ENCODE measurements around the gene UBL5.

UBL5 gene

DNA sequence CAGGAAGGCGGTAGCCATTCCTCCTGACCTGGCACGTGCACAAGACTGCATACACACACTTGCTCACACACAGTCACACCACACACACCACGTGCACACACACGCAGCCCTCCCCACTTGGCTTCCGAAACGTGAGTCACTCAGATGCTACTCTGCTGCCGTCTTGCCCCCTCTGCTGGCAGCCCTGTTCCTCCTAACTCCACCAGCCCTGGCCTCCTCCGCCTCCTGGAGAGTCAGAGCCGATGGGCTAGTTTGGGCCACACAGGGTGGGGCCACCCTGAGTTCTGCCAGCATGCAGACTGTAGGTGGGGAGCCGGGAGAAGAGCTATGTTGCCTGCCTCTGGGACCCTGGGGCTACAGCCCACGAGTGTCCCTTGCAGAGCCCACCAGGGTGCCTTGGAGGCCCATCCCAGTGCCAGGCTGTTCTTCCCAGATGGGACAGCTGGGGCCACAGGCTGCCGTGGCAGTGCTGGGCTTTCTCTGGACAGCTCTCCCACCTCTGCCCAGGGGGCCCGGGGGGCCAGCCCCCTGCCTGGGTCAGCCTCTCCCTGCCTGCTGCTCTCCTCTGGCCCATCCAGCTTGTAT lies 19.5 kb downstream of the UBL5 start:
- TF ChIP-seq, protein P1, sequence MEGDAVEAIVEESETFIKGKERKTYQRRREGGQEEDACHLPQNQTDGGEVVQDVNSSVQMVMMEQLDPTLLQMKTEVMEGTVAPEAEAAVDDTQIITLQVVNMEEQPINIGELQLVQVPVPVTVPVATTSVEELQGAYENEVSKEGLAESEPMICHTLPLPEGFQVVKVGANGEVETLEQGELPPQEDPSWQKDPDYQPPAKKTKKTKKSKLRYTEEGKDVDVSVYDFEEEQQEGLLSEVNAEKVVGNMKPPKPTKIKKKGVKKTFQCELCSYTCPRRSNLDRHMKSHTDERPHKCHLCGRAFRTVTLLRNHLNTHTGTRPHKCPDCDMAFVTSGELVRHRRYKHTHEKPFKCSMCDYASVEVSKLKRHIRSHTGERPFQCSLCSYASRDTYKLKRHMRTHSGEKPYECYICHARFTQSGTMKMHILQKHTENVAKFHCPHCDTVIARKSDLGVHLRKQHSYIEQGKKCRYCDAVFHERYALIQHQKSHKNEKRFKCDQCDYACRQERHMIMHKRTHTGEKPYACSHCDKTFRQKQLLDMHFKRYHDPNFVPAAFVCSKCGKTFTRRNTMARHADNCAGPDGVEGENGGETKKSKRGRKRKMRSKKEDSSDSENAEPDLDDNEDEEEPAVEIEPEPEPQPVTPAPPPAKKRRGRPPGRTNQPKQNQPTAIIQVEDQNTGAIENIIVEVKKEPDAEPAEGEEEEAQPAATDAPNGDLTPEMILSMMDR (conservative IDR thresholded peaks at IDR 0.05; ENCODE audit: low read depth, low read length), result peak; percentile 92

DNA sequence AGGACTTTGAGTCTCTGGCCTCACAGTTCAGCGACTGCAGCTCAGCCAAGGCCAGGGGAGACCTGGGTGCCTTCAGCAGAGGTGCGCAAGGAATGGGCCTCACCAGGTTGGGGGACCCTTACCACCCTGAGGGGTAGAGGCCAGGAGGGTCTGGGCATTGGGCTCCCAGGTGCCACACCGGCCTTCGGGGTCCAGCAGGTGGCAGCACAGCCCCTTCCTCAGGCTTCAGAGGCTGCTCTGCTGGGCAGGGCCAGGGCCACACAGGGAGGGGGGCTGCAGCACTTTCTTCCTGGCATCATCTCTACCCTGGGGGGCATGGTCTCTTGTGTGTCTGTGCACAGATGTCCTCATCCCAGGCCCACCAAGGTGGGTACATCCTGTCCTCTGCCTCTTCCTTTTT lies 20.3 kb downstream of the UBL5 start:
- no peak for DNase-seq (ENCODE audit: low read depth)
- no peak overlapping the region for H3K4me3 ChIP-seq (ENCODE audit: low read depth, low read length)
- TF ChIP-seq, protein P1 (conservative IDR thresholded peaks at IDR 0.05; ENCODE audit: low read depth, low read length), result peak; percentile 54

More for the DNA sequence above, 19.5 kb downstream of the UBL5 start:
- H3K4me3 ChIP-seq (ENCODE audit: low read depth, low read length), result no peak overlapping the region
- DNase-seq (ENCODE audit: low read depth), result peak; percentile 95

DNA sequence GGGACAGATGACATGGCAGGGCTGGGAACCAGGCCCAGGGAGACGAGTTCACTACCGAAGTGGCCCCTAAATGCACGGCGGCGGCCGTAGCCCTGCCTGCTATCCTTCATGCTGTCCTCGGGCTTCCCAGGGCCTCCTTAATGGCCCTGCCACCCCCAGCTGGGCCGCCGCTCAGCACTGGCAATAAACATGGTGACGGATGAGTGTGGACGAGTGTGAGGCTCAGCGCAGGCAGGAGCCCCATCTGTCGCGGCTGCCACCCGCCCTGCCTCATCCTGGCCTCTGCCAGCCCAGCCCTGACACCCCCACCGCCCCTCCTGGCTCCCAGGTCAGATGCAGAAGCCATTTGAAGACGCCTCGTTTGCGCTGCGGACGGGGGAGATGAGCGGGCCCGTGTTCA lies 21.0 kb downstream of the UBL5 start:
- no peak overlapping the region for H3K4me3 ChIP-seq (ENCODE audit: low read depth, low read length)
- TF ChIP-seq, protein P1 (conservative IDR thresholded peaks at IDR 0.05; ENCODE audit: low read depth, low read length), result no peak
- no peak for DNase-seq (ENCODE audit: low read depth)

DNA sequence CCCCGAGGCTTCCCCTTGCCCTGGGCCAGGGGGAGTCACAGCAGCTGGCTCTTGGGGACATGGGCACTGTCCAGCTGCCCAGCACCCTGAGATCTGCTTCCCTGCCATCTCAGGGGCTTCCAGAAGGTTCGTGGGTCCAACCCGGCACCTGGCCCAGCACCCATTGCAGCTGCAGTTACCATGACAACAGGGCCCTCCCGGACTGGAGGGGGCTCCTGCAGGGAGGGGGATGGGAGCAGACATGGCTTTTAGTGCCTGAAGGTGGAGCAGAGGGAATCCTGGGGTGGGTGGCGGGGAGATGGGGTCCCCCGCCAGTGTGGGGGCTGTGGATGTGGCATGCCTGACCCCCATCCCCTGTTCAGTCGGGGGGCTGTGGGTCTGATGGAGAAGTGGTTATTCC lies 22.1 kb downstream of the UBL5 start:
- no peak overlapping the region for H3K4me3 ChIP-seq (ENCODE audit: low read depth, low read length)
- TF ChIP-seq, protein P1 (conservative IDR thresholded peaks at IDR 0.05; ENCODE audit: low read depth, low read length), result no peak
- DNase-seq (ENCODE audit: low read depth), result no peak

DNA sequence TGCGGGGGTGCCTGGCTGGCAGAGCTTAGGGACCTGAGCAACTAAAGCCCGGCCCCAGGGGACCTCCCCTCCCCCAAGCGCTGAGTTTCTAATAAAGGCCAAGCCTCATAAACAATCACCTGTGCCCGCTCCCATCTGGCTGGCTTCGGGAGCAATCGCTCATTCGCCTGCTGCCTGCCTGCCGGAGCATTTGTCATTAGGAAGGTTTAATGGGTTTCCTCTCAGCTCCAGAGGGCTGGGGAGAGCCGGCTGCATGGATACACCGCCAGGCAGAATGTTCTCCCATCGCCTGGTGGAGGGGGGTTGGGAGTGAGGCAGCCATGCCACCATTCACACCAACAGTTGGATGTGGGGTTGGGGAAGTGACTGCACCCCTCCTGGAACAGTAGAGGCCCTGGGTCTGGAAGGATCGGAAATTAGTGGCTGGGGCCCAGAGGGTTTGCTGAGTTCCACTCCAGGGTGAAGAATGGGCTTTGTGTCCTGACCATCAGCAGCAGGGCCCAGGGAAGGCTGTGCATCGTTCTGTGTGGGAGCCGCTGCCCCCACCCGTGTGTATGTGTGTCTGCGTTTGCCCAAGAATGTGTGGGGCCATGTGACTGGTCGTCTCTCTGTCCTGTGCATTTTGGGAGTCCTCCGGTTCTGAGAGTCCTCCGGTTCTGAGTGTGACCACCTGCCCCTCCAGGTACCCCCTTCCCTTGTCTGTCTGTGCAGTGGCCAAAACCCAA lies 22.7 kb downstream of the UBL5 start:
- TF ChIP-seq, protein P1 (conservative IDR thresholded peaks at IDR 0.05; ENCODE audit: low read depth, low read length), result no peak
- no peak for DNase-seq (ENCODE audit: low read depth)
- no peak overlapping the region for H3K4me3 ChIP-seq (ENCODE audit: low read depth, low read length)

DNA sequence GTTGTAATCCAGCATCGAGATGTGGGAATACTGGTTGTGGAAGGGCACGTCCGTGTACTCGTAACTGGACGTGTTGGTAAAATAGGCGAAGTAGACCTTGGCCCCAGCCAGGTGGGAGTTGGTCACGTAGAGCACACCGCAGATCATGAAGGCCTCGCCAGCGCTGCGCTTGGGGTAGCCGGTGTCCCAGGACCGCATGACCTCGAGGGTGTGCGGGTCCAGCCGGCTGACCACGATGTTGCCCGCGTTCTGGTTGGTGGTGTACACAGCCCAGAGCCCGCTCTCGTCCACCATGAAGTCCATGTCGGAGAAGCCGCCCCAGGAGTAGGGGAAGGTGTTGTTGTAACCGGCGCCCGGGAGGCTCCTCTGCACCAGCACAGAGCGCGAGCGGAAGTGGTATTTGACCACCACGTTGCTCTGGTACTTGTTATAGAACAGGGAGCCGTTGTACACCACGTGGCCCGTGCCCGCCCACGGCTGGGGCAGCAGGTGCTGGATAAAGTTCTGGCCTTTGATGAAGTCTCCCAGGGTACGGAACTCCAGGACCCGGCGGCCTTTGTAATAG lies 26.6 kb downstream of the UBL5 start:
- TF ChIP-seq, protein P1 (conservative IDR thresholded peaks at IDR 0.05; ENCODE audit: low read depth, low read length), result no peak
- no peak overlapping the region for H3K4me3 ChIP-seq (ENCODE audit: low read depth, low read length)
- no peak for DNase-seq (ENCODE audit: low read depth)

Measured in choroid plexus epithelial cell (primary cell).